HL-60 (cell line): ENCODE results near the gene SUGP2.

Experiments
- DNase-seq, 2 experiments: peaks; one replicate each; pipeline ENCODE4 v3.0.0-alpha.2; 2010 to 2020; ENCODE audit warnings: low read depth in 1 of 2, low spot score in 1 of 2
- H3K27ac ChIP-seq: fragments of 250-450 bp; sonication (Bioruptor Pico); replicated peaks from 2 replicates; pipeline ENCODE4 v1.5.1; 2020; ENCODE audit warnings: mild to moderate bottlenecking, moderate library complexity
- H3K27me3 ChIP-seq: fragments of 250-450 bp; sonication (Bioruptor Pico); 2 replicates; pipeline ENCODE4 v1.5.1; 2021; ENCODE audit warnings: mild to moderate bottlenecking, moderate library complexity; ENCODE audit not compliant: insufficient read depth, poor library complexity, severe bottlenecking
- H3K4me3 ChIP-seq: replicated peaks from 2 replicates; pipeline ENCODE4 v1.5.1; 2011; ENCODE audit warnings: mild to moderate bottlenecking, control low read depth, low read length; ENCODE audit not compliant: insufficient read depth
- GABPA ChIP-seq: IDR thresholded peaks from 2 replicates; pipeline ENCODE4 v1.6.1; 2012; ENCODE audit warnings: low read depth
- POLR2AphosphoS5 ChIP-seq: IDR thresholded peaks from 2 replicates; pipeline ENCODE4 v1.6.1; 2012; ENCODE audit warnings: low read depth
- SPI1 ChIP-seq: IDR thresholded peaks from 2 replicates; pipeline ENCODE4 v1.6.1; 2012; ENCODE audit warnings: low read depth, mild to moderate bottlenecking, borderline replicate concordance
- TF ChIP-seq, protein P1 (sequence below): IDR thresholded peaks from 2 replicates; pipeline ENCODE4 v1.6.1; 2012; ENCODE audit warnings: low read depth; ENCODE audit not compliant: insufficient replicate concordance
- TF ChIP-seq, protein P2 (sequence below): IDR thresholded peaks from one replicate; pipeline ENCODE4 v1.5.1; 2011; ENCODE audit warnings: low read length, control low read depth, inconsistent platforms; ENCODE audit not compliant: insufficient read depth

Gene SUGP2

DNA sequence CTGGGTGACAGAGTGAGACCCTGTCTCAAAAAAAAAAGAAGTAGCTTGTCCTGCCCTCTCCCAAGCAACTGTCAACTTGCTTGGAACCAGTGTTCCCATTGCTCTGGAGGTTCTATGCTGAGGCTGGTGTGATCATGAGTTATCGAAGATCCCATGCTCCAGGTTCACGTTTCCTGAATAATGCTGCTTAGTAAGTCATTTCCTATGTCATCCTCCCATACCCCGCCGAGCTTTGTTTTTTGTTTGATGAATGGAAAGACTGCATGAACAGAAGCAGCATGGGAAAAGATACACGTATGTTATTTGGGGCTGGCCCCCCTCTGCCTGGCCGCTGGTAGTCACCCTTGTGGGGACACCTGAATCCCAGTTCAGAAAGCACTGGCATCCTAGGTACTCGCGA, 41.8 kb upstream of the SUGP2 start:
- Histone ChIP-seq H3K27me3 (no peaks in the 10 kb centered on the region), H3K4me3 (no peak overlapping the region), H3K27ac (no peak overlapping the region)
- no peak for TF ChIP-seq POLR2AphosphoS5
- TF ChIP-seq, protein P1, sequence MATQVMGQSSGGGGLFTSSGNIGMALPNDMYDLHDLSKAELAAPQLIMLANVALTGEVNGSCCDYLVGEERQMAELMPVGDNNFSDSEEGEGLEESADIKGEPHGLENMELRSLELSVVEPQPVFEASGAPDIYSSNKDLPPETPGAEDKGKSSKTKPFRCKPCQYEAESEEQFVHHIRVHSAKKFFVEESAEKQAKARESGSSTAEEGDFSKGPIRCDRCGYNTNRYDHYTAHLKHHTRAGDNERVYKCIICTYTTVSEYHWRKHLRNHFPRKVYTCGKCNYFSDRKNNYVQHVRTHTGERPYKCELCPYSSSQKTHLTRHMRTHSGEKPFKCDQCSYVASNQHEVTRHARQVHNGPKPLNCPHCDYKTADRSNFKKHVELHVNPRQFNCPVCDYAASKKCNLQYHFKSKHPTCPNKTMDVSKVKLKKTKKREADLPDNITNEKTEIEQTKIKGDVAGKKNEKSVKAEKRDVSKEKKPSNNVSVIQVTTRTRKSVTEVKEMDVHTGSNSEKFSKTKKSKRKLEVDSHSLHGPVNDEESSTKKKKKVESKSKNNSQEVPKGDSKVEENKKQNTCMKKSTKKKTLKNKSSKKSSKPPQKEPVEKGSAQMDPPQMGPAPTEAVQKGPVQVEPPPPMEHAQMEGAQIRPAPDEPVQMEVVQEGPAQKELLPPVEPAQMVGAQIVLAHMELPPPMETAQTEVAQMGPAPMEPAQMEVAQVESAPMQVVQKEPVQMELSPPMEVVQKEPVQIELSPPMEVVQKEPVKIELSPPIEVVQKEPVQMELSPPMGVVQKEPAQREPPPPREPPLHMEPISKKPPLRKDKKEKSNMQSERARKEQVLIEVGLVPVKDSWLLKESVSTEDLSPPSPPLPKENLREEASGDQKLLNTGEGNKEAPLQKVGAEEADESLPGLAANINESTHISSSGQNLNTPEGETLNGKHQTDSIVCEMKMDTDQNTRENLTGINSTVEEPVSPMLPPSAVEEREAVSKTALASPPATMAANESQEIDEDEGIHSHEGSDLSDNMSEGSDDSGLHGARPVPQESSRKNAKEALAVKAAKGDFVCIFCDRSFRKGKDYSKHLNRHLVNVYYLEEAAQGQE = no peak
- no peak for TF ChIP-seq GABPA
- TF ChIP-seq, protein P2, sequence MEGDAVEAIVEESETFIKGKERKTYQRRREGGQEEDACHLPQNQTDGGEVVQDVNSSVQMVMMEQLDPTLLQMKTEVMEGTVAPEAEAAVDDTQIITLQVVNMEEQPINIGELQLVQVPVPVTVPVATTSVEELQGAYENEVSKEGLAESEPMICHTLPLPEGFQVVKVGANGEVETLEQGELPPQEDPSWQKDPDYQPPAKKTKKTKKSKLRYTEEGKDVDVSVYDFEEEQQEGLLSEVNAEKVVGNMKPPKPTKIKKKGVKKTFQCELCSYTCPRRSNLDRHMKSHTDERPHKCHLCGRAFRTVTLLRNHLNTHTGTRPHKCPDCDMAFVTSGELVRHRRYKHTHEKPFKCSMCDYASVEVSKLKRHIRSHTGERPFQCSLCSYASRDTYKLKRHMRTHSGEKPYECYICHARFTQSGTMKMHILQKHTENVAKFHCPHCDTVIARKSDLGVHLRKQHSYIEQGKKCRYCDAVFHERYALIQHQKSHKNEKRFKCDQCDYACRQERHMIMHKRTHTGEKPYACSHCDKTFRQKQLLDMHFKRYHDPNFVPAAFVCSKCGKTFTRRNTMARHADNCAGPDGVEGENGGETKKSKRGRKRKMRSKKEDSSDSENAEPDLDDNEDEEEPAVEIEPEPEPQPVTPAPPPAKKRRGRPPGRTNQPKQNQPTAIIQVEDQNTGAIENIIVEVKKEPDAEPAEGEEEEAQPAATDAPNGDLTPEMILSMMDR = no peak
- no peak for TF ChIP-seq SPI1
- DNase-seq = no peak

DNA sequence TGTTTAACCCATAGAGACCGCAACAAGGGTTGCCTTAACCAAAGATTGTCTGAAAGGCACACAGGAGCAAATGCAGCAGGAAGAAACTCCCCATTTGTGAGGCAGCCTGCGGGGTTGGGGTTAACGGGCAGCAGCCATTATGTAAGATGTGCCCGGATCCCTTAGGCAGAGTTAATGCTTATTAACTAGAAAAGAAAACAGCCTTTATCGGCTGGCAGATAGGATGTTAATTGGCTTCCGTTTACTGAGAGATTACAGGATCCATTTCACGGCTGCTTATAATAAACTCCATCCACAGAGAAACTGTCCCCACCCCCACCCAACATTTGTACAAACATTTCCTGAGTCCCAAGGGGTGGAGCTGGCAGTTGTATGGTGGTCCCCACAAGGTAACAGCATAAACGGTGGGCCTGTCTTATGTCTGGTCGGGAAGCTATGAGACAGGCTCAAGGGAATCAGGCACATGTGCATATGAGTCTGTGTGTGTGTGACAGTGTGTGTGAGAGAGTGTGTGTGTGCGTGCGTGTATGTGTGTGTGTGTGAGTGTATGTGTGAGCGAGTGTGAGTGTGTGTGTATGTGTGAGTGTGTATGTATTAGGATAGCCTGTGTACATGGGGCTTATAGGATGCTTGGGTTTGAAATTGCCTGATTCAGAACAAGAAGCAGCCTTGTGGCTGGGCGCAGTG, 41.0 kb upstream of the SUGP2 start:
- Histone ChIP-seq H3K4me3 (no peak overlapping the region), H3K27me3 (no peaks in the 10 kb centered on the region), H3K27ac (no peak overlapping the region)
- TF ChIP-seq, protein P1 = no peak
- TF ChIP-seq GABPA (no peak), POLR2AphosphoS5 (no peak), SPI1 (no peak)
- TF ChIP-seq, protein P2 = no peak
- DNase-seq = no peak

DNA sequence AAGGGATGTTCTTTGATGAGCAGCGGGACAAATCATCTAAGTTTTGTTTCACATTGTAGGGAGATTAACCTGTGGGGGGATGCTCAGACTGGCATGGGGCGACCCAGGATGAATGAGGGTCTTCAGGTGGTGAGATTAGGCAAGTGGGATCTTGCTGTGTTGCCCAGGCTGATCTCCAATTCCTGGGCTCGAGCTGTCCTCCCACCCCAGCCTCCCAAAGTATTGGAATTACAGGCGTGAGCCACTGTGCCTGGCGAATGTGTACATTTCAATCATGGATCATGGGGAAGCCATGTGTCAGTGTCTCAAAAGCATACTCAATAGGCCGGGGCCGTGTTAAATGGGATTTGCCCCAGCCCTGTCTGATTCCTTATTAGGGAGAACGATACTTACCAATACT, 38.6 kb upstream of the SUGP2 start:
- TF ChIP-seq, protein P2 = no peak
- H3K27me3 ChIP-seq = no peaks in the 10 kb centered on the region
- H3K4me3 ChIP-seq = no peak overlapping the region

More for the DNA sequence above, 38.6 kb upstream of the SUGP2 start:
- no peak overlapping the region for H3K27ac ChIP-seq
- DNase-seq = no peak
